Measurements from ENCODE around the gene LTB4R.
A peak's percentile ranks its signal among the peaks of the same experiment; 100 is the strongest.

The LTB4R gene

DNA sequence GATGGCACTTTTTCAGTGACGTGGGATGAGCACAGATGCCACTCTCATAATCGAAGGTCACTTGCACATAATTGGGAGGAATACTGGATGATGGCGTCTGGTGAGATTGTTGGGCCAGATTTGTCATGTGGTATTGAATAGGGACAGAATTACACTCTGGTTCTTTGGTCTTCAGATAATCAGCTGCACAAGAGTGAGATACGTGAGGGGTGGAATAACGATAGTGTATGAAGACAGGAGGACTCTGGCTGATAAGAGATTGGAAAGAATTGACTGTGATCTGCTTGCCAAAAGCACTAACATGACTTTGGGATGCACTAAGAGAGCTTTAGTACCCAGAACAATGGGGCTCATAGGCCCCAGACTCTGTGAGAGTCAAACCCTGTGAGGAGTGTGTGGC, 32.9 kb upstream of the LTB4R start:
- no peak for DNase-seq

DNA sequence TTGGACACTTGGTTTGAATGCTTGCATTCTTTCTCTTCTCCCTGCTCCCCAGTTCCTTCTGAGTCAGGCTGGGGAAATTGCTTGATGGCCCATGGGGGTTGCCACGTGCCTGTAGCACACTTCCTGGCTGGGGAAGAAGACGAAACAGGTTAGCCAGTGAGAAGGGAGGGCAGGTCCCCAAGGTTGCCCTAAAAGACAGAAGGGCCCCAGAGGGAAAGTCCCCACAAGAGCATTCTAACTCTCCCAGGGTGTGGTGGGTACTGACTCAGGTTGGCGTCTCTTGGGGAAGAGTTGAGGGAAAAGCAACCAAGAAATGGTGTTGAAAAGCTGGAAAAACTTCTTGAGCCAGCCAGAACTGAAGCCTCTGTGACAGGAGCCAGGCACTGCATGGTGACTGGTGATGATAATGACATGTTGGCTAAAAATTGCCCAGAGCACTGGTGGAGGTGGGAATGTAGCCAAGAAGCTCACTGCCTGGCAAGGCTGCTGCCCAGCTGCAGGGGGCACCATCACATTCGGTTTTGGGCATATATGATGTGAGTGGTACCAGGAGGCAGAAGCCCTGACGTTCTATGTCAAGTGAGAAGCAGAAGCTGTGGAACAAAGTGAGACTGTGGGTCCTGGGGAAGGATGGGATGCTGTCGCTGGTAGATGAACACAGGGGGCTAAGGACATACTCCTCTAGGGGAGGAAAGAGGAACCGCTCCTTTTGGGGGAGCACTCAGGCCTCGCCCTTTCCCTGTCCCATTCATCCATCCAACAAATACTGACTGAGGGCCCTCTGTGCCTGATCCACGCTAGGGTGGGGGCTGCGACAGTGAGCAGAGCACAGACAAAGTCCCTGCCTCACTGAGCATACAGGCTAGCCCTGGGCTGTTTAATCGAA, 31.8 kb upstream of the LTB4R start:
- no peak for DNase-seq

- no peak for DNase-seq
Observed at GRCh38 chr14:24280797-24281460, 30.4 kb upstream of the LTB4R start.

GRCh38 chr14:24281636-24282035, 29.7 kb upstream of the LTB4R start:
- no peak for DNase-seq

- DNase-seq, result no peak
Observed at GRCh38 chr14:24282736-24283135, 28.6 kb upstream of the LTB4R start.

- DNase-seq, result no peak
Observed at GRCh38 chr14:24283796-24284460, 27.4 kb upstream of the LTB4R start.

GRCh38 chr14:24284501-24285035, 26.7 kb upstream of the LTB4R start:
- no peak for DNase-seq

DNA sequence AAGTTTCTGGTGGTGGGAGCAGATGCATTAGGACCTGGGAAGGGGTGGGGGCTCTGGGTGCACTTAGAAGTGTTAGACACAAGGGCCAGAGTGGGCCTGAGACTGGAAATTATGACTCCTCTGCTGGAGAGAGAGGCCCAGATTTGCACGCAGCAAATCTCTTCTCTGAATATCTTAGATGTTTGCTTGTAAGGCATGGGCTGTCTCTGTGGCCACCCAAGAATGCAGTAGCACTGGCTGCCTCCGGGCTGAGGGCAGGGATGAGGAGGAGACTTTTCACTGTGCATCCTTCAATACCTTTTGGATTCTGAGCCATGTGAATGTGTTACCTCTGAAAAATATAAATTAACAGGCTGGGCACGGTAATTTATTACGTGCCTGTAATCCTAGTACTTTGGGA, 26.0 kb upstream of the LTB4R start:
- DNase-seq, result no peak

DNA sequence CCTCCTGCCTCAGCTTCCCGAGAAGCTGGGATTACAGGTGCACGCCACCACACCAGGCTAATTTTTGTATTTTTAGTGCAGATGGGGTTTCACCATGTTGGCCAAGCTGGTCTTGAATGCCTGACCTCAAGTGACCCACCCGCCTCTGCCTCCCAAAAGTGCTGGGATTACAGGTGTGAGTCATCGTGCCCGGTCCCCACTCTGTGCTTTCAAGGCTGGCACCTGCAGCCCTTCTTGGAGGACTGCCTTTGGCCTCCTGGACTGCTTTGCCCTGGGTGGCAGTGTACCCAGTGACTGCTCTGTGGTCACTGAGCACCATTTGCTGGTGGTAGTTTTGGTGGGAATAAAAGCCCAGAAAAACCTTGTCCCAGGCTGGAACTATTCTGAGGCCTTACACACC, 24.3 kb upstream of the LTB4R start:
- no peak for DNase-seq

DNA sequence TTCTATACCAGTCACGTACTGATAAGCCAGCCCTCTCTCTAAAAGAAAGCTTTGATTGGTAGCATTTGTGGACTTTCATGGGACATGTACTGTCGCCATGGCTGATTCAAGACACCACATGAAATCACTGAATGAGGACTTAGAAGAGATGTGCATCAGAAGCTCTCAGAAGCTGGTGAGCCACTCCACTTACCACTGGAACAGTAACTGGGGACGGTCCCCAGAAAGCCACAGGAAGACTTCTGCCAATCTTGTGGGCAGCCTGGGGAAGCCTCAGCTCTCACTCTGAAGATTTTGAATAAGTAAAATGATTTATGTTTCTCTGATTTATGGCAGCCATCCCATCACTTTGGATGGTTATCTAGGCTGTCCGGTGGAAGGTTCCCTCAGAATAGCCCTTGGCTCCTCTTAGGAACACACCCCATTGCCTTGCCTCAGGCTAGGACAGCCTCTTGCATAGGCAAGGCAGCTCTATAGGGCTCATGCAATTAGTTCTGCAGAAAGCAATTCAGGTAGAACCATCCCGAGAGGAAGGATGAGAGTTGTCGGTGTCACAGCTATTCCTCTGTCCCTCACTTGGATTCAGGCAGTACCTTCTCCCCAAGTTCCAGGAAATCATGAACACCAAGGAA, 21.5 kb upstream of the LTB4R start:
- DNase-seq, result no peak

DNA sequence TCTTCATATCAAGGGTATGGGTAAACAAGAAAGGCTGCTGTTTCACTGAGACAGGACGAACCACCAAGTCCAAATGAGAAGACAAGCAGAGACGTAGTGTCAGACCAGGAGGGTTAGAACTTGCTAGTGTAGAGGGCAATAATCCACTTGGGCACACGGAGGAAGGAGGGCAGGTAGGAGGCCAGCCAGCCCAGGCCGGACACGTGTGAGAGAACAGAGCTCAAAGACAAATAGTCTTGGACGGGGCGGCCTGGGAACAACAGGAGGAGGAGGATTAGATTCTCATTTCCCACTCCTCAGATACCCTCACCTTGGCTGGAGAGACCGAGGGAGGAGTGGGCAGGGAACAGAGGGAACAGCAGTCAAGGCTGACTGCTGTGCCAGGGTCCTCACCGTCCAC, 20.6 kb upstream of the LTB4R start:
- DNase-seq, result no peak

DNA sequence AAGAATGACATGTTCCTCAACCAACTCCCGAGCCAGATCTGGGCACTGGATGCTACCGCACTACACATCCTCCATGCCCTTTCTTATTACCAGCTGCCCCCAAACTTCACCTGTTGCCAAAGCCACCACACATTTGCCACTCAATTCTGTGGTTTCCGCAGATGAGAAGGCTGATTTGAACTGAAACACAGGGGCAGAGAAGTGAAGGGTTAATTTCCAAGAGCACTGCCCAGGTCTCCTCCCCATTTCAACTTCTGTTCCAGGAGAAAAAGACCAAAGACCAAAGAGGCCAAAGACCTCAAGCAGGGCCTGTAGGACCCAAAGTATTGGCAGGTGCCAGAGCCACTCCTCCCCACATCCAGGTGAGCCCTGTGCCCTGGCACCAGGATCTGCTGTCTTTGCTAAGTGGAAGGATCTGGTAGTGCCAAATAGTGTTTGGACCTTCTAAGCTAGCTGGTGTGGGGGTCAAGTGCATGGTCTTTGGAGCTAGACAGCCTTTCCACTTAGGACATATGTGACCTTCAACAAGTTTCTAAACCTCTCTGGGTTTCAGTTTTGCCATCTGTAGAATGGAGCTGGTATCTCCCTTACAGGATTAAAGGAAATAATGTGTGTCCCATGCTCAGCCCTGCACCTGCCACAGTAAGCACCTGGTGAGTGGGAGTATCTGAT, 19.7 kb upstream of the LTB4R start:
- no peak for DNase-seq

- DNase-seq, result no peak
Observed at GRCh38 chr14:24292118-24292807, 19.0 kb upstream of the LTB4R start.

DNA sequence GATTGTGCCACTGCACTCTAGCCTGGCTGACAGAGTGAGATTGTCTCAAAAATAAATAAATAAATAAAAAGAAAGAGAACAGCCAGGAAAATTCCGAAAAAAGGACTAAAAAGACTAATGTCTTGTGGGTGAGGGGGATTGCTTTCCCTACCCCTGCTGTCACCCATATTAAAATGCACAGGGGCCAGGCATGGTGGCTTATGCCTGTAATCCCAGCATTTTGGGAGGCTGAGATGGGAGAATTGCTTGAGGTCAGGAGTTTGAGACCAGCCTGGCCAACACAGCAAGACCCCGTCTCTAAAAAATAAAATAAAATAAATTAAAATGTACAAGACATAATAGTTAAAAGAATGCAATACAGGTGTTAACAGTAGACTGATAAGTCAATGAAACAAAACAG, 17.8 kb upstream of the LTB4R start:
- no peak for DNase-seq

DNA sequence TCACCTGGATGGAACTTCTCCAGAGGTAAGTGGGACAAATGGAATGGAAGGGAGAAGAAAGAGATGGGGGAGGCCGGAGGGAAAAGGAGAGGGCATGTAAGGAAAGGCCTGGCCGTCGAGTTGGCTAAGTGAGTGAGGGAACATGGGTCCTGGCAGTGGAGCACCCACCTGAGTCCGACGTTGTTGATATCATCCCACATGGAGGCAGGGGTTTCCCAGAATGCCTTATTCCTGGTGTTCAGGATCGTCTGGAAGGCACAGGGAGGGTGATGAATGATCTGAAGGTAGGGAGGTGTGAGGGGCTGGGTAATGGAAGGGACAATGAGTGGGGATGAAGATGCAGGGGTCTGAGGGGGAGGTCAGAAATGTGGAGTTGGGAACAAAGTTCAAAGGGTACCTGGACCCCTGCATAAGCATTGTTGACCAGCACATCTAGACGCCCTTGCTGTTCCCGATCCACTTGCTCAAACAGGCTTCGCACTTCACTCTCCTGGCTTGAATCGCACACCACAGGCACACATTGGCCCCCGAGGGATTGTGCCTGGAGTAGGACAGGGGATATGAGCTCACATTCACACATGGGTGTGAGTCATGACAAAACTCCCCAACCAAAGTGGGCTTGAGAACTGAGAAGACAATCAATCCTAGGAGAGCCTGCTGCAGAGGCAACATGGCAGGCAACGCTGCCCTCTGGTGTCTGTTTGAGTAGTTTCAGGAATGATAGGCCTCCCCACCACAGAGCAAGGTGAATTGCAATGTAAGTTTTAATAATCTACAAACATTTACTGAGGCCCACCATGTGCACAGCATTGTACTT, 14.8 kb upstream of the LTB4R start:
- DNase-seq, result peak; percentile 93

GRCh38 chr14:24297190-24297964, 13.9 kb upstream of the LTB4R start:
- peak; percentile 22 for DNase-seq

DNA sequence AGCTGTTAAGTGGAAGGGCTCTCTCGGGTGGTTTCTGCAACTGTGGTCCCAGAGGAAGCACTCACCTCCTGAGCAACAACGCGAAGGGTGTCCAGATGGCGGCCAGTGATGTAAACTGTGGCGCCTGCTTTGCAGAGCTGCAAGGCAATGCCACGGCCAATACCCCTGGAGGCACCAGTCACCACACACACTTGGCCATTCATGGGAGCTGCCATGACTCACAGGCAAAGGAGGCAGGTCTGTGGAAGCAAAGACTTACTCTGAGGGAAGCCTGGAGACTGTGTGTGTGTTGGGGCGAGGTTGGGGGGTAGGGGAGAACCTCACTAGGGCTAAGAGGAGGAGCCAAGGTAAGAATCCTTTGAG, 12.4 kb upstream of the LTB4R start:
- peak; percentile 51 for DNase-seq

DNA sequence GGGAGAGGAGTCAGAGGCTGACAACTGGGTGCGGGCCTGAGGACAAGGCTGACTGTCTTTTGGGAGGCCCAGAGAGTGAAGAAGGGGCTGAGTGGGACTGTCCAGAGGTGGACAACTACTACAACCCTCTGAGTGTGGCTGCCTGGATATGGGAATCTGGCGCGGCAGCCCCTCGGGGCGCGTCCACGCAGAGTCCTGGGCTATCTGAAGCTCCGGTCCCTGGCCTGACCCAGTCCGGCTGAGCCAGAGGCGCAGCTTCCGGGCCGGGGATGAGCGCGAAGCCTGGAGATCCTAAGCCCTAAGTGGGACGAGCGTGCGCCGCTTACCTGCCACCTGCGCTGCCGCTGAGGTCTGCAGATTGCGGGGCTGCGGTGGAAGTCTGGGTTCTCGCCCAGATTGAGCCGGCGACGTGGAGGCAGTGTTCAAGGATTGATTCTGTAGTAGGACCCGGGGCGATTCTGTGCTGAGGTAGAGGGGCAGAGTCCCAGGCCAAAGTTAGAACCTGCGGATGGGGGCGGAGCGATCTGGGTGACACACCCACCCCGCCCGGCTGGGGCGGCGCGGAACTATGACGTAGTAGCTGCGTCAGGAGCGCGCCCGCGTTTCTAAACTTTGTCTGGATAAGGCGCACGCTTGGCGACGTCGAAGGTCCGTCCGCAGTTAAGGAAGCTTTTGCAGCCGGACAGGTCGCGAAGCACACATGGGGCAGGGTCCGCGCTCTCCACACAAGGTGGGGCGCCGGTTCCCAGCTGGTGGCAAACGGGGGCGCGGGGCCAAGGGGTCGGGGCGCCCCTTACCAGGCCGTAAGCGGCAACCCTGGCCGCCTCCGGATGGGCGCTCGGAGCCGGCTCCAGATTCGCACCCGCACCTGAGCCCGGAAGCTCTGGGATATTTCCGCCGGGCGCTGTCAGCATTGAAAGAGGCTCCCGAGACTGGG, 11.8 kb upstream of the LTB4R start, which contains the start of the genes DHRS1 and NOP9:
Gene DHRS1 (minus strand): TSS at position 526 of the 937 bp plus-strand sequence. CDS start 674 bp downstream, outside the sequence.
Gene NOP9 (plus strand): TSS at position 596 of the 937 bp plus-strand sequence. CDS start 105 bp downstream, at position 701.
- peak; percentile 86 for DNase-seq
